Kidney (tissue), 14 donors: ENCODE measurements around the gene TRAF4. TPM values are rescaled to one million over a fixed set of nuclear protein-coding genes. Genes with fewer than 3 reads are reported as not detected.

ENCODE experiments used
- DNase-seq, 5 donors: peaks; one replicate each; pipeline ENCODE4 v3.0.0-alpha.2; 2013 to 2020
- FAIRE-seq: peaks from 2 replicates; lab custom pipeline; 2012; peaks lifted over from hg19 to GRCh38; lab: Jason Lieb, UNC
- H3K27ac ChIP-seq, 2 donors: one replicate each; pipeline ENCODE4 v1.7.0; 2013; ENCODE audit warnings: low read depth in 2 of 2, low read length in 2 of 2, inconsistent platforms in 1 of 2
- H3K27me3 ChIP-seq: one replicate; pipeline ENCODE4 v1.7.1; 2013; ENCODE audit warnings: low read length, inconsistent platforms; ENCODE audit not compliant: control insufficient read depth, insufficient read depth
- H3K36me3 ChIP-seq, 3 donors: one replicate each; pipeline versions ENCODE4 v1.7.0 to v1.7.1; 2013; ENCODE audit warnings: low read length in 3 of 3, control low read depth in 1 of 3, inconsistent platforms in 1 of 3; ENCODE audit not compliant: insufficient read depth in 3 of 3, control insufficient read depth in 2 of 3
- H3K4me1 ChIP-seq, 3 donors: one replicate each; pipeline versions ENCODE4 v1.7.0 to v1.7.1; 2013; ENCODE audit warnings: low read length in 3 of 3, inconsistent platforms in 1 of 3, low read depth in 1 of 3; ENCODE audit not compliant: control insufficient read depth in 2 of 3, insufficient read depth in 2 of 3
- H3K4me3 ChIP-seq, 3 donors: one replicate each; pipeline versions ENCODE4 v1.7.0 to v1.8.1; 2013; ENCODE audit warnings: low read length in 3 of 3, control low read depth in 1 of 3, inconsistent platforms in 1 of 3
- H3K9ac ChIP-seq, 3 donors: one replicate each; pipeline versions ENCODE4 v1.7.0 to v1.7.1; 2013; ENCODE audit warnings: low read length in 3 of 3, control low read depth in 1 of 3, inconsistent platforms in 1 of 3
- H3K9me3 ChIP-seq, 3 donors: one replicate each; pipeline versions ENCODE4 v1.7.0 to v1.7.1; 2013; ENCODE audit warnings: low read length in 3 of 3, control low read depth in 1 of 3, inconsistent platforms in 1 of 3; ENCODE audit not compliant: control insufficient read depth in 2 of 3, insufficient read depth in 1 of 3
- intact Hi-C: fragments of 100-400 bp; cut with DNase I; formaldehyde crosslinking; loops from one replicate; pipeline ENCODE4 v1.11.1; 2022
- polyA plus RNA-seq: library from polyadenylated mRNA; stranded (reverse); fragments of 350-450 nt; fragmentation: Illumina TruSeq; extraction: RNeasy Lipid Tissue Mini Kit (QIAGEN cat#74804); gene quantifications from one replicate; pipeline ENCODE4 v1.2.3, GENCODE V29; 2014; ENCODE audit warnings: low read depth, low replicate concordance; ENCODE audit not compliant: insufficient read depth
- total RNA-seq: library from RNA; stranded (reverse); fragmentation: NEBNext Ultra II Directional; extraction: Animal tissue kit (Norgen Biotek cat#: 25700); gene quantifications from one replicate; pipeline ENCODE4 v1.2.1, GENCODE V29; 2021
- TF ChIP-seq, protein P1 (sequence below): IDR thresholded peaks from 3 replicates; pipeline ENCODE4 v1.5.1; 2012; ENCODE audit warnings: mild to moderate bottlenecking, moderate library complexity, borderline replicate concordance; ENCODE audit not compliant: insufficient read depth; ENCODE audit errors: extremely low read depth
- donor health status: control.
- donor health status: control.
- donor health status: control.
- donor health status: control.
- donor health status: control.
- donor health status: DM: yes; HTN: yes; CAD: no.
- donor health status: Normal renal cell carcinoma (clear cell type).

Gene TRAF4
- total and polyA plus RNA-seq, 2 donors from 2014 or later = 53.4 to 118 TPM

- Histone ChIP-seq H3K4me1 (peaks cover 4 to 17% (median 8%) of the 10 kb centered on the region in 3 donors), H3K27ac (peak overlapping the region; percentile 76 to 83), H3K9ac (peak overlapping the region in 1 of 3 donors; percentile 59), H3K36me3 (peaks cover 0 to 15% (median 5%) of the 10 kb centered on the region in 3 donors), H3K4me3 (peak overlapping the region in 2 of 3 donors; percentile 47 to 51), H3K27me3 (no peaks in the 10 kb centered on the region), H3K9me3 (no peaks in the 10 kb centered on the region)
- intact Hi-C loops = no loop called here
- TF ChIP-seq, protein P1, sequence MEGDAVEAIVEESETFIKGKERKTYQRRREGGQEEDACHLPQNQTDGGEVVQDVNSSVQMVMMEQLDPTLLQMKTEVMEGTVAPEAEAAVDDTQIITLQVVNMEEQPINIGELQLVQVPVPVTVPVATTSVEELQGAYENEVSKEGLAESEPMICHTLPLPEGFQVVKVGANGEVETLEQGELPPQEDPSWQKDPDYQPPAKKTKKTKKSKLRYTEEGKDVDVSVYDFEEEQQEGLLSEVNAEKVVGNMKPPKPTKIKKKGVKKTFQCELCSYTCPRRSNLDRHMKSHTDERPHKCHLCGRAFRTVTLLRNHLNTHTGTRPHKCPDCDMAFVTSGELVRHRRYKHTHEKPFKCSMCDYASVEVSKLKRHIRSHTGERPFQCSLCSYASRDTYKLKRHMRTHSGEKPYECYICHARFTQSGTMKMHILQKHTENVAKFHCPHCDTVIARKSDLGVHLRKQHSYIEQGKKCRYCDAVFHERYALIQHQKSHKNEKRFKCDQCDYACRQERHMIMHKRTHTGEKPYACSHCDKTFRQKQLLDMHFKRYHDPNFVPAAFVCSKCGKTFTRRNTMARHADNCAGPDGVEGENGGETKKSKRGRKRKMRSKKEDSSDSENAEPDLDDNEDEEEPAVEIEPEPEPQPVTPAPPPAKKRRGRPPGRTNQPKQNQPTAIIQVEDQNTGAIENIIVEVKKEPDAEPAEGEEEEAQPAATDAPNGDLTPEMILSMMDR = no peak
- DNase-seq = peak; percentile 21 to 88 (median 51)
- no peak for FAIRE-seq
These were observed 31.6 kb upstream of the TRAF4 start for GRCh38 chr17:28712032-28712704.

- intact Hi-C loops = no loop called here
- DNase-seq = peak in 1 of 5 donors; percentile 27
These were observed 31.0 kb upstream of the TRAF4 start for GRCh38 chr17:28712705-28713415.

DNA sequence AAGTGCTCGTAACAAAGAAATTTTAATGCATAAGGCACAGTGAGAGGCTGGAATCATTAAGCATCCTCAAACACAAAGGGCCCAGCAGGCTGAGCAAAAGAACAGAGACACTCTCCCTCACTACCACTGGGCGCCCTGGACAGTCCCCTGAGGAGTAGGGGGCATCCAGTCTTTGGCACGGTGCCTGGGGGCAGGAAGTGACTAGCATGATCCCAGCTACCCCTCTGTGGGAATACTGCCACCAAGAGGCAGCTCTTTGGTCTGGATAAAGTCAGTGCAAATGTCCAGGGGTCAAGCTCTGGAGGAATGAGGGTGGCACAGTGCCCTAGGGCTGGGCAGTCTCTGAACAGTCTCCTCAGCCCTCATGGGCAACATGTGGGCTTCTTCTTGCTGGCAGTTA is 29.5 kb upstream of the TRAF4 start:
- Histone ChIP-seq H3K27ac (no peak overlapping the region), H3K36me3 (peaks cover 0 to 15% (median 5%) of the 10 kb centered on the region in 3 donors), H3K27me3 (no peaks in the 10 kb centered on the region), H3K4me1 (peaks cover 6 to 28% (median 11%) of the 10 kb centered on the region in 3 donors), H3K9me3 (no peaks in the 10 kb centered on the region), H3K9ac (no peak overlapping the region), H3K4me3 (no peak overlapping the region)
- TF ChIP-seq, protein P1 = no peak
- DNase-seq (no peak), FAIRE-seq (no peak)
- intact Hi-C loops = no loop called here

More at GRCh38 chr17:28712705-28713415, 31.0 kb upstream of the TRAF4 start:
- Histone ChIP-seq H3K4me1 (peaks cover 4 to 17% (median 8%) of the 10 kb centered on the region in 3 donors), H3K36me3 (peaks cover 0 to 15% (median 5%) of the 10 kb centered on the region in 3 donors), H3K4me3 (no peak overlapping the region), H3K27ac (no peak overlapping the region), H3K27me3 (no peaks in the 10 kb centered on the region), H3K9ac (no peak overlapping the region), H3K9me3 (no peaks in the 10 kb centered on the region)
- TF ChIP-seq, protein P1 = no peak
- no peak for FAIRE-seq
